ENCODE data around the gene SACM1L.

The SACM1L gene

GRCh38 chr3:45730409-45731154 lies 41.4 kb downstream of the SACM1L start:
- H3K27ac ChIP-seq (ENCODE audit: low read length): no peak overlapping the region
- no peaks in the 10 kb centered on the region for H3K4me1 ChIP-seq (ENCODE audit: control insufficient read depth, low read depth, low read length)
- H3K9me3 ChIP-seq (ENCODE audit: control insufficient read depth, low read depth, low read length): no peaks in the 10 kb centered on the region
- no peaks in the 10 kb centered on the region for H3K27me3 ChIP-seq (ENCODE audit: control insufficient read depth, insufficient read depth, low read length)
- H3K4me3 ChIP-seq (ENCODE audit: low read length): no peak overlapping the region
- no peak overlapping the region for H3K9ac ChIP-seq (ENCODE audit: low read length)
- peaks cover 55% of the 10 kb centered on the region for H3K36me3 ChIP-seq (ENCODE audit: control insufficient read depth, low read depth, low read length)

GRCh38 chr3:45736707-45737106 lies 47.5 kb downstream of the SACM1L start:
- H3K4me3 ChIP-seq (ENCODE audit: low read length): no peak overlapping the region
- H3K27me3 ChIP-seq (ENCODE audit: control insufficient read depth, insufficient read depth, low read length): no peaks in the 10 kb centered on the region
- peaks cover 75% of the 10 kb centered on the region for H3K36me3 ChIP-seq (ENCODE audit: control insufficient read depth, low read depth, low read length)
- no peaks in the 10 kb centered on the region for H3K9me3 ChIP-seq (ENCODE audit: control insufficient read depth, low read depth, low read length)
- H3K27ac ChIP-seq (ENCODE audit: low read length): no peak overlapping the region
- H3K4me1 ChIP-seq (ENCODE audit: control insufficient read depth, low read depth, low read length): peaks cover 25% of the 10 kb centered on the region
- no peak overlapping the region for H3K9ac ChIP-seq (ENCODE audit: low read length)

DNA sequence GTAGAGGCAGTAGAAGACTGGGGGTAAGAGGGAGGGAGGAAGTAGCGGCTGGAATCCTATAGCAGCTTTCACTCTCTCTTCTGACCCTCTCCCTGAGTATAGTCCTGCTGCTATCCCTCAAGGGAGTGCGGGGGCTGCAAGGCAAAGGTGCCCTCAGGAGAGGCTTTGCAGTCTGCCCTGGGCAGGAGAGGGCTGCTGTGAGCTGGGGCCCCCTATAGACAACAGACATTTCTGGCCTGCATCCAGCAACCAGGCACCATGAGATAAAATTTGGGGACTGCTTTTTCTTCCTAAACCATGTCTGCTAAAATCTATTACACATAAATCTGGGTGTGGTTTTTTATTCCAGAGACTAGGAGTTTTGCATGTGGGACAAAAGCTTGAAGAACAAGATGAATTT lies 48.0 kb downstream of the SACM1L start:
- Histone ChIP-seq H3K36me3 (ENCODE audit: control insufficient read depth, low read depth, low read length) (peaks cover 71% of the 10 kb centered on the region), H3K27me3 (ENCODE audit: control insufficient read depth, insufficient read depth, low read length) (no peaks in the 10 kb centered on the region), H3K4me1 (ENCODE audit: control insufficient read depth, low read depth, low read length) (peaks cover 30% of the 10 kb centered on the region), H3K4me3 (ENCODE audit: low read length) (no peak overlapping the region), H3K27ac (ENCODE audit: low read length) (no peak overlapping the region), H3K9ac (ENCODE audit: low read length) (no peak overlapping the region), H3K9me3 (ENCODE audit: control insufficient read depth, low read depth, low read length) (no peaks in the 10 kb centered on the region)

DNA sequence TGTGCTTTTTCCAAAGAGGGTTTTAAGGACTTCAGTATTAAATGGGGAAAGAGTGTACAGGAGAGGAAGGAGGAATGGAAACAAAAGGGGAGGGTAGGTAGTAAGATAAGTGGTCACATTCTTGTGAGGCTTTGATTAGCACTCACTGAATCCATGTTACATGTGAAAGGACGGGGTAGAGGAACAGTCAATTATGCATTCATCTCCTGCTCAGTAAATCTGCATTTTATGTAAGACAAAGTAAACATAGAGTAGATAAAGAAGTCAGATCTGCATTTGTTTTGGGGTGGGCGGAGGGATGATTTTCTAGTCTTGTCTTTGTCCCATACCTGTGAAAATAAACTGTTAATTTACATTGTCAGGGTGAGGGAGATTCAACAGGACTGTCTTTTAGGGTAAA lies 50.8 kb downstream of the SACM1L start:
- peak overlapping the region; percentile 69 for H3K27ac ChIP-seq (ENCODE audit: low read length)
- H3K9me3 ChIP-seq (ENCODE audit: control insufficient read depth, low read depth, low read length): no peaks in the 10 kb centered on the region
- H3K27me3 ChIP-seq (ENCODE audit: control insufficient read depth, insufficient read depth, low read length): no peaks in the 10 kb centered on the region
- no peak overlapping the region for H3K9ac ChIP-seq (ENCODE audit: low read length)
- peaks cover 64% of the 10 kb centered on the region for H3K36me3 ChIP-seq (ENCODE audit: control insufficient read depth, low read depth, low read length)
- peaks cover 33% of the 10 kb centered on the region for H3K4me1 ChIP-seq (ENCODE audit: control insufficient read depth, low read depth, low read length)
- no peak overlapping the region for H3K4me3 ChIP-seq (ENCODE audit: low read length)

DNA sequence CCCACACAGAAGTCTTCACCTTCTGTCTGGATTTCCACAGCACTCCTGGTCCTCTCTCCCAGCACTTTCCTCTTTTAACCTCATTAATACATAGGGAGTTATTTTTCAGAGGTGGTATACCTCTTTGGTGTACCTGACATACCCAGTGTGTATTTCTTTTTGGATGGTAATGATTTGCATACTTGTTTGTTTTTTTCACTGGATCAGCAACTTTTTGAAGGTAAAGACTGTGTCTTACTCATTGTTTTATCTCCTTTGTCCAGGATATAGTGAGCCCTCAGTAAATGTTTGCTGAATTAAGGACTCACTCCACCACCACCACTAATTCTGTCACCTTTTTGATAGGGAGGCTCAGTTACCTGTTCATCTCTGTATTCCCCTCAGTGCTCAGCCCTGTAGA lies 52.1 kb downstream of the SACM1L start:
- no peaks in the 10 kb centered on the region for H3K9me3 ChIP-seq (ENCODE audit: control insufficient read depth, low read depth, low read length)
- H3K4me1 ChIP-seq (ENCODE audit: control insufficient read depth, low read depth, low read length): peaks cover 33% of the 10 kb centered on the region
- H3K9ac ChIP-seq (ENCODE audit: low read length): no peak overlapping the region
- peaks cover 62% of the 10 kb centered on the region for H3K36me3 ChIP-seq (ENCODE audit: control insufficient read depth, low read depth, low read length)
- H3K27me3 ChIP-seq (ENCODE audit: control insufficient read depth, insufficient read depth, low read length): no peaks in the 10 kb centered on the region
- H3K4me3 ChIP-seq (ENCODE audit: low read length): no peak overlapping the region
- H3K27ac ChIP-seq (ENCODE audit: low read length): no peak overlapping the region

DNA sequence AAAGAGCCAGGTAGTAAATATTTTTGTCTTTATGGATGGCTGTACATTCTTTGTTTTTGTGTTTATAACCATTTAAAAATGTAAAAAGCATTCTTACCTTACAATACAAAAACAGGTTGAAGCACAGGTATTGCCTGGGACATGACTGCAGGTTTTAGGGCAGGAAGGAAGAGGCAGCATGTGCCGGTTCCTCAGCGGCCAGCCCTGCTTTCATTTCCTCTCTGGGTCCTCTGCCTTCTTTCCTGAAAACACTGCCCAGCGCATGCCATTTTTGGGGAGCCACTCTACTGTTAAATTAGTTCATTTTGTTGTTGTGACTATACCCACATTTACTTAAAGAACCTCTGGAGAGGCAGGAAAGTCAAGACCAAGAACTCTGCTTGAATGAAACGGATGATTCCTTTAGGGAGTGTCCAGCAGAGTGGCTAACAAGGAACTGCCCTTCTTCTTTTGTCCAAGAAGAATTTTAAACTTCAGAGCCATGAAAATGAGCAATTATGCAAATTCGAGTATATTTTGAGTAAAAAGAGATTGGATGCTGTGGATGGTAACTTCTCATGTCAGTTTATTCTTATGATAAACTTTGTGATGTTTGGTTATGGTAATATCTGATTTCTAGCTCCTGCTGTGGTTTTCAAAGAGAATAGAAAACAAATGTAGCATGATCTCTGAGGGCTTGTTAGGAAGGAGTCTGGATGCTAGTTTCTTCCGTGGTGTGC lies 52.7 kb downstream of the SACM1L start:
- Histone ChIP-seq H3K36me3 (ENCODE audit: control insufficient read depth, low read depth, low read length) (peaks cover 58% of the 10 kb centered on the region), H3K27ac (ENCODE audit: low read length) (no peak overlapping the region), H3K4me3 (ENCODE audit: low read length) (no peak overlapping the region), H3K9ac (ENCODE audit: low read length) (no peak overlapping the region), H3K27me3 (ENCODE audit: control insufficient read depth, insufficient read depth, low read length) (no peaks in the 10 kb centered on the region), H3K4me1 (ENCODE audit: control insufficient read depth, low read depth, low read length) (peaks cover 33% of the 10 kb centered on the region), H3K9me3 (ENCODE audit: control insufficient read depth, low read depth, low read length) (no peaks in the 10 kb centered on the region)

DNA sequence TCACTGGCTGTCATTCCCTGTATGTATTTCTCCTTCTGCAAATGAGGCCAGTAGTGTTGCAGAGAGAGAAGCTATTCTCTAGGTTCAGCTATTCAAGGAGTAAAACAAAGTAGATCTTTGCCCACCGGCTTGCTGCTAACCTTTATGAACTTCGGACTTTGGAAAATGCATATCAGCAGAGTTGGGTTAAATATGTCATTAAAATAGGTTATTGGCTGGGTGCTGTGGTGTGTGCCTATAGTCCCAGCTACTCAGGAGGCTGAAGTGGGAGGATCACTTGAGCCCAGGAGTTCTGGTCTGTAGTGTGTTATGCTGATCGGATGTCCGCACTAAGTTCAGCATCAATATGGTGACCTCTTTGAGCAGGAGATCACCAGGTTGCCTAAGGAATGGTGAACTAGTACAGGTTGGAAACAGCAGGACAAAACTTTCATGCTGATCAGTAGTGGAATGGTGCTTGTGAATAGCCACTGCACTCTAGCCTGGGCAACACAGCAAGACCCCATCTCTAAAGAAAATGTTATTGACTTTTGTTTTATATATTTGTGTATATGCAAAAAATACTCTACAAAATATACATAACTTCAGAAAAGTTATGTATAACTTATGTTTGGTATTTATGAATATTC lies 53.4 kb downstream of the SACM1L start:
- Histone ChIP-seq H3K4me1 (ENCODE audit: control insufficient read depth, low read depth, low read length) (peaks cover 33% of the 10 kb centered on the region), H3K27me3 (ENCODE audit: control insufficient read depth, insufficient read depth, low read length) (no peaks in the 10 kb centered on the region), H3K4me3 (ENCODE audit: low read length) (no peak overlapping the region), H3K27ac (ENCODE audit: low read length) (no peak overlapping the region), H3K36me3 (ENCODE audit: control insufficient read depth, low read depth, low read length) (peaks cover 59% of the 10 kb centered on the region), H3K9me3 (ENCODE audit: control insufficient read depth, low read depth, low read length) (no peaks in the 10 kb centered on the region), H3K9ac (ENCODE audit: low read length) (no peak overlapping the region)

GRCh38 chr3:45746165-45746776 lies 57.1 kb downstream of the SACM1L start:
- Histone ChIP-seq H3K27ac (ENCODE audit: low read length) (no peak overlapping the region), H3K36me3 (ENCODE audit: control insufficient read depth, low read depth, low read length) (peaks cover 37% of the 10 kb centered on the region), H3K9ac (ENCODE audit: low read length) (no peak overlapping the region), H3K4me1 (ENCODE audit: control insufficient read depth, low read depth, low read length) (peaks cover 12% of the 10 kb centered on the region), H3K9me3 (ENCODE audit: control insufficient read depth, low read depth, low read length) (no peaks in the 10 kb centered on the region), H3K4me3 (ENCODE audit: low read length) (no peak overlapping the region), H3K27me3 (ENCODE audit: control insufficient read depth, insufficient read depth, low read length) (no peaks in the 10 kb centered on the region)

GRCh38 chr3:45746777-45747622 lies 57.8 kb downstream of the SACM1L start:
- no peaks in the 10 kb centered on the region for H3K27me3 ChIP-seq (ENCODE audit: control insufficient read depth, insufficient read depth, low read length)
- H3K9me3 ChIP-seq (ENCODE audit: control insufficient read depth, low read depth, low read length): no peaks in the 10 kb centered on the region
- peaks cover 5% of the 10 kb centered on the region for H3K4me1 ChIP-seq (ENCODE audit: control insufficient read depth, low read depth, low read length)
- no peak overlapping the region for H3K9ac ChIP-seq (ENCODE audit: low read length)
- no peak overlapping the region for H3K4me3 ChIP-seq (ENCODE audit: low read length)
- H3K27ac ChIP-seq (ENCODE audit: low read length): no peak overlapping the region
- H3K36me3 ChIP-seq (ENCODE audit: control insufficient read depth, low read depth, low read length): peaks cover 35% of the 10 kb centered on the region

- no peaks in the 10 kb centered on the region for H3K9me3 ChIP-seq (ENCODE audit: control insufficient read depth, low read depth, low read length)
- H3K4me3 ChIP-seq (ENCODE audit: low read length): no peak overlapping the region
- no peaks in the 10 kb centered on the region for H3K27me3 ChIP-seq (ENCODE audit: control insufficient read depth, insufficient read depth, low read length)
- no peak overlapping the region for H3K9ac ChIP-seq (ENCODE audit: low read length)
- no peak overlapping the region for H3K27ac ChIP-seq (ENCODE audit: low read length)
- H3K36me3 ChIP-seq (ENCODE audit: control insufficient read depth, low read depth, low read length): peaks cover 35% of the 10 kb centered on the region
- H3K4me1 ChIP-seq (ENCODE audit: control insufficient read depth, low read depth, low read length): no peaks in the 10 kb centered on the region
Observed at GRCh38 chr3:45748068-45748467, 58.9 kb downstream of the SACM1L start.
